ENCODE data around the gene SEMA7A. TPM values are rescaled to one million over a fixed set of nuclear protein-coding genes. Genes with fewer than 3 reads are reported as not detected.

SEMA7A gene
- total RNA-seq, 1 experiment from 2014 or later, result 0.45 TPM

DNA sequence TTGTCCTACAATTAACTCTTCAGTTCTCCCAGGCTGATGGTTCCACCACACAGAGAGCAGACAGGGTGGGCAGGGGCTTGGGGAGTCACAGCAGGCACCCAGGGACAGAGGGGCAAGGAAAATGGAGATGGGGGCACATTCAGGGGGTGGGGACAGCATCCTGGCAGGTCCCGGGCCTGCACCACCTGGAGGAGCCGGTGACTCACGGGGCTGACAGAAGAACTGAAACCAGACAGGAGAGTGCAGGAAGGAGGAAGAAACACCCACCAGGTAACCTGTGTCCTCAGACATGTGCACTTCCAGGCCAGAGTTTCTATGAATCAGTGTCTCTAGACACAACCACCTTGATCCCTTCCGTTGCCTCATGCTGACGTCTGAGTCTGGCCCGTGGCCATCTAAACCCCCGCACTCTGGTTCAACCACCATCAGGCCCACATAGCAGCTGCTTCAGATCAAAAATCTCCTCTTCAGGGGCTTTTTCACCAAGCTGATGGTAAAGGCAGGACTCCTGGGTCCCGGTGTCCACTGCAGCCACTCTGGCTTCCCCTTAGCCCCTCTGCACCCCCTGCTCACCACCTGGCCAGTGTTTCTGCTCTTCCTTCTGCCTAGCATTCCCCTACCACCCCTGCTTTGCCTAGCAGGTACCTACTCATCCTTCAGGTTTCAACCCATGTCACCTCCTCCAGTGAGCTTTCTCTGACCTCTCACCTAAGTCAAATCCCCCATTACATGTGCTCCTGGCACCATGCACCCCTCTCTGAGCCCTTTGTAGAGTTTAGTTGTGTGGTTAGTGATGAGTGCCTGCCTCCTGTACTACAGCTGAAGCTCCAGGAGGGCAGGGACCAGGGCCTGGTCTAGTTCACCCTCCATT is 49.8 kb downstream of the SEMA7A start:
- TF ChIP-seq, protein P1, sequence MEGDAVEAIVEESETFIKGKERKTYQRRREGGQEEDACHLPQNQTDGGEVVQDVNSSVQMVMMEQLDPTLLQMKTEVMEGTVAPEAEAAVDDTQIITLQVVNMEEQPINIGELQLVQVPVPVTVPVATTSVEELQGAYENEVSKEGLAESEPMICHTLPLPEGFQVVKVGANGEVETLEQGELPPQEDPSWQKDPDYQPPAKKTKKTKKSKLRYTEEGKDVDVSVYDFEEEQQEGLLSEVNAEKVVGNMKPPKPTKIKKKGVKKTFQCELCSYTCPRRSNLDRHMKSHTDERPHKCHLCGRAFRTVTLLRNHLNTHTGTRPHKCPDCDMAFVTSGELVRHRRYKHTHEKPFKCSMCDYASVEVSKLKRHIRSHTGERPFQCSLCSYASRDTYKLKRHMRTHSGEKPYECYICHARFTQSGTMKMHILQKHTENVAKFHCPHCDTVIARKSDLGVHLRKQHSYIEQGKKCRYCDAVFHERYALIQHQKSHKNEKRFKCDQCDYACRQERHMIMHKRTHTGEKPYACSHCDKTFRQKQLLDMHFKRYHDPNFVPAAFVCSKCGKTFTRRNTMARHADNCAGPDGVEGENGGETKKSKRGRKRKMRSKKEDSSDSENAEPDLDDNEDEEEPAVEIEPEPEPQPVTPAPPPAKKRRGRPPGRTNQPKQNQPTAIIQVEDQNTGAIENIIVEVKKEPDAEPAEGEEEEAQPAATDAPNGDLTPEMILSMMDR (conservative IDR thresholded peaks at IDR 0.05; ENCODE audit: low read depth, low read length), result no peak
- TF ChIP-seq EZH2 (IDR thresholded peaks at IDR 0.05; ENCODE audit: borderline replicate concordance, low read depth, low read length, poor library complexity, severe bottlenecking), result no peak
- Histone ChIP-seq H3K36me3 (ENCODE audit: insufficient read depth, low read length, poor library complexity, severe bottlenecking) (no peaks in the 10 kb centered on the region), H3K9me3 (ENCODE audit: low read depth, low read length, poor library complexity, severe bottlenecking) (no peaks in the 10 kb centered on the region), H3K4me3 (ENCODE audit: low read depth, low read length, poor library complexity, severe bottlenecking) (no peak overlapping the region), H3K27me3 (replicated peaks; ENCODE audit: insufficient read depth, low read depth, low read length, poor library complexity) (no peaks in the 10 kb centered on the region), H3K27ac (ENCODE audit: low read depth, low read length, poor library complexity, severe bottlenecking) (no peak overlapping the region), H3K4me1 (ENCODE audit: insufficient read depth, low read length, poor library complexity, severe bottlenecking) (no peaks in the 10 kb centered on the region)
- BruUV-seq (replicated peaks), result no TSS peak
- CTCF ChIA-PET, result no interaction called here
- DNase-seq (ENCODE audit: low spot score), result no peak
- POLR2A ChIA-PET (ENCODE audit: low non-redundant PET), result no interaction called here
- intact Hi-C loops (cut with micrococcal nuclease; ENCODE audit: unreplicated experiment), result no loop called here

DNA sequence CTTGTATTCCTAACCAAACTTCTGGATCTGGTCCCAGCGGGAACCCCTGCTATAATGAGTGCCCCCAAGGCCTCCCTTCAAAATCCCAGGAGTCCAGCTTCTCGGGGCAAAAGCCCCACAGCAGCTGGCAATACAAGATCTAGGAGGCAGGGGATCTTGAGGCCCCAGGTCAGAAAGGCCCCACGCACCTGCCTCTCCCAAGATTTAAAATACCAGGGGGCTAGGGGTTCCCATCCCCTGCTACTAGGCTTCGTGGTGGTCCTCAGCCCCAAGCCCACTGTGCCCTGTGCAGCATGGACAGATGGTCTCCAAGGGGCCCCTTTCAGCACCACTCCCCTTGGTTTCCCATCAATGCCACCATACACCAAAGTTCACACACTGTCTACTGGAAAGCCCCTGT is 50.5 kb downstream of the SEMA7A start:
- CTCF ChIA-PET, result no interaction called here
- DNase-seq (ENCODE audit: low spot score), result no peak
- Histone ChIP-seq H3K4me3 (ENCODE audit: low read depth, low read length, poor library complexity, severe bottlenecking) (no peak overlapping the region), H3K9me3 (ENCODE audit: low read depth, low read length, poor library complexity, severe bottlenecking) (no peaks in the 10 kb centered on the region), H3K27me3 (replicated peaks; ENCODE audit: insufficient read depth, low read depth, low read length, poor library complexity) (no peaks in the 10 kb centered on the region), H3K27ac (ENCODE audit: low read depth, low read length, poor library complexity, severe bottlenecking) (no peak overlapping the region), H3K36me3 (ENCODE audit: insufficient read depth, low read length, poor library complexity, severe bottlenecking) (no peaks in the 10 kb centered on the region), H3K4me1 (ENCODE audit: insufficient read depth, low read length, poor library complexity, severe bottlenecking) (no peaks in the 10 kb centered on the region)
- intact Hi-C loops (cut with micrococcal nuclease; ENCODE audit: unreplicated experiment), result no loop called here
- POLR2A ChIA-PET (ENCODE audit: low non-redundant PET), result no interaction called here
- no TSS peak for BruUV-seq (replicated peaks)
- TF ChIP-seq EZH2 (IDR thresholded peaks at IDR 0.05; ENCODE audit: borderline replicate concordance, low read depth, low read length, poor library complexity, severe bottlenecking), result no peak
- TF ChIP-seq, protein P1 (conservative IDR thresholded peaks at IDR 0.05; ENCODE audit: low read depth, low read length), result no peak

DNA sequence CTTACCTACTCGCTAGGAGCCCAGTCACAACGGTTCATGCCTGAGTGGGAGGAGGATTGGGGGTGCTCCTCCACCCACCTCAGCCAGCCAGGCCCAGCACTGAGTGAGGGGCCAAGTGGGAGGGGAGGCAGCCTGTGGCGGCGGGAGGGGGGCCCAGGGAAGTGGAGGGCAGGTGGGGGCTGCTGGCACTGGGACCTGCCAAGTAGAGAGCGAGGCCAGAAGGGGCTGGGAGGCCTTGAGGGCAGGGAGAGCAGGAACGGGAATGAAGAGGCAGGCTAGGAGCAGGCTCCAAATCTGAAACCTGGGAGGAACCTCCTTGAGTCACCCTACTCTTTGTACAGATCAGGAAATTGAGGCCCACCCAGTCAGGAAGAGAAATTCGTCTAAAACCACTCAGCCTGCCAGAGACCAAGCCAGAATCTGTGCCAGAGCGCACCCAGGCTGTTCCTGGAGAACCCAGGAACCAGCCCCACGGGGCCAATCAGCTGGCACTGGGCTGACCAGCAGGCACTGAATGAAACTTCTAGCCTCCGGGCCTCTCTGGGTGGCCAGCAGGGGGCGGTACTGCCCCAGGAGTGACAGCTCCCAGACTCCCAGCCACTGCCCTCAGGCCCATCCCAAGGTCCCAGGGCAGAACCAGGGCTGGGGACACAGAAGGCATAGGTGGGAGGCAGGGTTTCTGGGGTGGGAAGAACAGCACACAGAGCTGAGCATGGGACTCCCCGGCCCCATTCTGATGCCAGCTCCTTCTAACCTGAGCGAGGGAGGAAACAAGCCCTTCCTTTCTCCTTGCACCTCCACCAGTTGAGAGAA is 51.5 kb downstream of the SEMA7A start:
- POLR2A ChIA-PET (ENCODE audit: low non-redundant PET), result no interaction called here
- intact Hi-C loops (cut with micrococcal nuclease; ENCODE audit: unreplicated experiment), result loop anchor here (1.0 kb wide), 1 partner anchor 56 kb away; no protein-coding TSS in a partner anchor
- Histone ChIP-seq H3K4me3 (ENCODE audit: low read depth, low read length, poor library complexity, severe bottlenecking) (no peak overlapping the region), H3K9me3 (ENCODE audit: low read depth, low read length, poor library complexity, severe bottlenecking) (no peaks in the 10 kb centered on the region), H3K27me3 (replicated peaks; ENCODE audit: insufficient read depth, low read depth, low read length, poor library complexity) (no peaks in the 10 kb centered on the region), H3K27ac (ENCODE audit: low read depth, low read length, poor library complexity, severe bottlenecking) (no peak overlapping the region), H3K4me1 (ENCODE audit: insufficient read depth, low read length, poor library complexity, severe bottlenecking) (no peaks in the 10 kb centered on the region), H3K36me3 (ENCODE audit: insufficient read depth, low read length, poor library complexity, severe bottlenecking) (no peaks in the 10 kb centered on the region)
- TF ChIP-seq, protein P1 (conservative IDR thresholded peaks at IDR 0.05; ENCODE audit: low read depth, low read length), result peak; percentile 97
- no peak for TF ChIP-seq EZH2 (IDR thresholded peaks at IDR 0.05; ENCODE audit: borderline replicate concordance, low read depth, low read length, poor library complexity, severe bottlenecking)
- CTCF ChIA-PET, result interaction anchor here (0.6 to 1.5 kb wide), 7 partner anchors 13 to 107 kb away, joined by 3 to 8 read pairs (median 4); no protein-coding TSS in a partner anchor
- peak; percentile 78 for DNase-seq (ENCODE audit: low spot score)
- no TSS peak for BruUV-seq (replicated peaks)

Data from A673 (cell line).